ENCODE data around the gene ARHGAP40. TPM values are rescaled to one million over a fixed set of nuclear protein-coding genes. Genes with fewer than 3 reads are reported as not detected.

ARHGAP40 gene
- total RNA-seq, result not detected

DNA sequence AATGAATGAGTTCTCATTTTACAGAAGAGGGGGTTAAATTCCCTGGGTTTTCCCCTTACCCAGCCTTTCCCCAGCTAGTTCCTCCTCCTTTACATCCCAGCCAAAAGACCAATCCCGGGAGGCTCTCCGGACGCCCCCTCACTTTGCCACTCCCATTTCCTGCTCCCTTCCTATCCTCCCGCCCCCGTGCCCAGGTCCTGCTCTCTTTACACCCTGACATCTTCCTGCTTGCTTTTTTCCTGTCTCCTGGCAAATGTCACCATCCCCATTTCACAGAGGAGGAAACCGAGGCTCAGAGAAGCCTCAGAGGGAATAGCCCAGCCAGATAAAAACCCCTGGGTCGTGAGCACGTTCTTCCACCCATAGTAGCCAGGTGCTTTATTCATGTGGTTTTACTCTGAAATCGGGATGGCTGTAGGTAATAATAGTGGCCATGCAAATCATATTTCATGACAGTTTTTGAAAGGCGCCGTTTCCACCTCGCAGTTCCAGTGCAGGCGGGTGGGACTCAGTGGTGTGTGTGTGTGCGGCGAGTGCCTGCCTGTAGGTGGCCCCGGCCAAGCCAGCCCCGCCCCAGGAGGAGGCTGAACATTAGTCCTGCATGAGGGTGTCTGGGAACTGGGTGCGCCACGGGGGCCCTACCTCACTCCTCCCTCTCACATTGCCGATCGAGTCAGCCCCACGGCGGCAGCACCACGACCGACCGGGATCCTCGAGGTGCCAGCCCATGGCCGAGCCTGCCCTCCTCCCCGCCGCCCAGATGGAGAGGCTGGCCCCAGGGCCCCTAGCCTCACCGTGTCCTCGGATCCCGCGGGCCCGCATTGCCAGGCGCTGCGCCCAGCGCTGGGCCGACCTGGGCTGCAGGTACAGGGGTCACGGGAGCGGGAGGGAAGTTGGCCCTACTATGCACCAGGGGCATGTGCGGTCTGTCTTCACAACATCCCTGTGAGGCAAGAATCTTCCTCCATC is at the start of gene ARHGAP40:
Gene ARHGAP40 (plus strand): TSS at position 594 of the 969 bp plus-strand sequence.
- TF ChIP-seq POLR2A (IDR thresholded peaks at IDR 0.05), result no peak
- TF ChIP-seq, protein P1, sequence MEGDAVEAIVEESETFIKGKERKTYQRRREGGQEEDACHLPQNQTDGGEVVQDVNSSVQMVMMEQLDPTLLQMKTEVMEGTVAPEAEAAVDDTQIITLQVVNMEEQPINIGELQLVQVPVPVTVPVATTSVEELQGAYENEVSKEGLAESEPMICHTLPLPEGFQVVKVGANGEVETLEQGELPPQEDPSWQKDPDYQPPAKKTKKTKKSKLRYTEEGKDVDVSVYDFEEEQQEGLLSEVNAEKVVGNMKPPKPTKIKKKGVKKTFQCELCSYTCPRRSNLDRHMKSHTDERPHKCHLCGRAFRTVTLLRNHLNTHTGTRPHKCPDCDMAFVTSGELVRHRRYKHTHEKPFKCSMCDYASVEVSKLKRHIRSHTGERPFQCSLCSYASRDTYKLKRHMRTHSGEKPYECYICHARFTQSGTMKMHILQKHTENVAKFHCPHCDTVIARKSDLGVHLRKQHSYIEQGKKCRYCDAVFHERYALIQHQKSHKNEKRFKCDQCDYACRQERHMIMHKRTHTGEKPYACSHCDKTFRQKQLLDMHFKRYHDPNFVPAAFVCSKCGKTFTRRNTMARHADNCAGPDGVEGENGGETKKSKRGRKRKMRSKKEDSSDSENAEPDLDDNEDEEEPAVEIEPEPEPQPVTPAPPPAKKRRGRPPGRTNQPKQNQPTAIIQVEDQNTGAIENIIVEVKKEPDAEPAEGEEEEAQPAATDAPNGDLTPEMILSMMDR (IDR thresholded peaks at IDR 0.05), result peak in 1 of 7 experiments; percentile 8
- Histone ChIP-seq H3K27ac (no peak within 1 kb of the TSS), H3K4me3 (no peak within 1 kb of the TSS), H3K27me3 (no peaks in the 10 kb centered on the region), H3K9me3 (no peaks in the 10 kb centered on the region), H3K4me1 (peaks cover 10% of the 10 kb centered on the region), H3K36me3 (replicated peaks in 1 of 2; ENCODE audit: insufficient read depth in 1 of 2, low read depth in 2 of 2) (no peaks in the 10 kb centered on the region)
- DNase-seq (peak in 1 of 4 donors; percentile 13), ATAC-seq (peak; percentile 17)
- WGBS, 2 donors, result 19 to 20% methylated on average over 26 to 42 of the region's 42 CpGs
- intact Hi-C loops (cut with DNase I), result no loop called here

DNA sequence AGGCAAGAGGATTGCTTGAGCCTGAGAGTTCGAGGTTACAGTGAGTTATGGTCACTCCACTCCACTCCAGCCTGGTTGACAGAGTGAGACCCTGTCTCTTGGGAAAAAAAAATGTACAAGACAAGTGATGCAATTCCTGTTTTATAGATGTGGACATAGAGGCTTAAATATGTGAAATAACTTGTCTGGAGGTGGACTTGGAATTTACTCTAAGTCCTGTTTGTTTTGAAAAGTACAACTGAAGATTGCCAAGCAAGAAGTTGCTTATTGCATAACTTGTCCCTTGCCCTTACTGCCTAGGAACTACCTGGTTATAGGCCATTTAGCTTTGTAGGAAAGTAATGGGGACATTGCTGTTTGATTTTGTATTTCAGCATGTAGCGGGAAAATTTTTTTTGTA is 46.6 kb upstream of the ARHGAP40 start:
- H3K27ac ChIP-seq, result no peak overlapping the region
- H3K36me3 ChIP-seq (replicated peaks in 1 of 2; ENCODE audit: insufficient read depth in 1 of 2, low read depth in 2 of 2), result peaks cover 0 to 30% of the 10 kb centered on the region in 2 donors
- no peaks in the 10 kb centered on the region for H3K4me1 ChIP-seq
- intact Hi-C loops (cut with DNase I), result no loop called here
- ATAC-seq, result no peak
- no peaks in the 10 kb centered on the region for H3K9me3 ChIP-seq
- H3K4me3 ChIP-seq, result no peak overlapping the region
- no peaks in the 10 kb centered on the region for H3K27me3 ChIP-seq
- no peak for DNase-seq
- 86 to 99% methylated on average over 2 of the region's 2 CpGs for WGBS, 2 donors
- TF ChIP-seq POLR2A (IDR thresholded peaks at IDR 0.05), result no peak
- TF ChIP-seq, protein P1 (IDR thresholded peaks at IDR 0.05), result no peak

DNA sequence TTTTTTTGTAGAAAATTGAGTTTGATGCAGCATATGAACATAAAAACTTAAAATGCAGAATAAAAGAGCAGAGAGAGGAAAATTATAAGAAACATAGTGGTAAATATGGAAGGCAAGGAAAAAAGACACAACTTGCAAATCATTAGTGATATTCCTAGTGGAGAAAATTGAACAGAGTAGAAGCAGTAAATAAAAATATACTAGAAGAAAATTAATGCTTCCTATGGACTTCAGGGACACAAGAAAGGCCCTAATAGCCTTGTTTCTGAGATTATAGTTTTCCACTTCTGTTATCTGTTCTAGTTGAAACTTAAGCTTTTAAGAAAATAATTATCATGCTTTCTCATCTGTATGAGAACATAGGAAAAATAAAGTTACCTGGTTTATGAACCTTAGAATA is 46.2 kb upstream of the ARHGAP40 start:
- H3K36me3 ChIP-seq (replicated peaks in 1 of 2; ENCODE audit: insufficient read depth in 1 of 2, low read depth in 2 of 2), result peaks cover 0 to 30% of the 10 kb centered on the region in 2 donors
- TF ChIP-seq POLR2A (IDR thresholded peaks at IDR 0.05), result no peak
- TF ChIP-seq, protein P1 (IDR thresholded peaks at IDR 0.05), result no peak
- intact Hi-C loops (cut with DNase I), result no loop called here

DNA sequence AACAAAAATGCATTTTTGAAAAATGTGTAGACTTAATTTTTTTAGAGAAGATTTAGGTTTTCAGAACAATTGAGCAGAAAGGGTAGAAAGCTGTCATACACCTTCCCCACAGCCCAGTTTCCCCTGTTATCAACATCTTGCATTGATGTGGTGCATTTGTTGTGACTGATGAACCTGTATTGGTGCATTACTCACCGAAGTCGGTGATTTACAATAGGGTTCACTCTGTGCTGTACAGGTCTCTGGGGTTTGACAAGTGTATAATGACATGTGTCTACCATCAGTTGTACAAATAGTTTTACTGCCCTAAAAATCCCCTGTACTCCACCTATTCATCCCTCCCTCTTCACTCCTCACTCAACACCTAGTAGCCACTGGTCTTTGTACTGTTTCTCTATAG is 44.4 kb upstream of the ARHGAP40 start:
- H3K9me3 ChIP-seq, result no peaks in the 10 kb centered on the region
- H3K4me3 ChIP-seq, result no peak overlapping the region
- no peak for ATAC-seq

More for the DNA sequence above, 46.2 kb upstream of the ARHGAP40 start:
- no peak overlapping the region for H3K27ac ChIP-seq
- DNase-seq (no peak), ATAC-seq (no peak)
- H3K27me3 ChIP-seq, result no peaks in the 10 kb centered on the region
- H3K9me3 ChIP-seq, result no peaks in the 10 kb centered on the region
- H3K4me3 ChIP-seq, result no peak overlapping the region
- H3K4me1 ChIP-seq, result no peaks in the 10 kb centered on the region

More for the DNA sequence above, 44.4 kb upstream of the ARHGAP40 start:
- WGBS, 2 donors, result 91 to 94% methylated on average over 2 of the region's 2 CpGs
- intact Hi-C loops (cut with DNase I), result no loop called here
- H3K27me3 ChIP-seq, result no peaks in the 10 kb centered on the region
- TF ChIP-seq POLR2A (IDR thresholded peaks at IDR 0.05), result no peak
- TF ChIP-seq, protein P1 (IDR thresholded peaks at IDR 0.05), result no peak
- no peak overlapping the region for H3K27ac ChIP-seq
- no peak for DNase-seq
- H3K36me3 ChIP-seq (replicated peaks in 1 of 2; ENCODE audit: insufficient read depth in 1 of 2, low read depth in 2 of 2), result peaks cover 0 to 20% of the 10 kb centered on the region in 2 donors
- H3K4me1 ChIP-seq, result no peaks in the 10 kb centered on the region
